ENCODE data around the gene SYT12. TPM values are rescaled to one million over a fixed set of nuclear protein-coding genes. Genes with fewer than 3 reads are reported as not detected.
A peak's percentile ranks its signal among the peaks of the same experiment; 100 is the strongest.

The SYT12 gene
- total and polyA plus RNA-seq, 9 of the 15 experiments (the other 6 are each of a cell fraction or from before 2014, with no cell fraction given) = 0.03 to 0.11 (median 0.03) TPM; not detected in 4

GRCh38 chr11:67071420-67072284, 48.7 kb downstream of the SYT12 start:
- Histone ChIP-seq H3K9ac (ENCODE audit: insufficient read depth in 1 of 2, low read depth in 2 of 2, low read length in 2 of 2) (peak overlapping the region in 1 of 2 experiments; percentile 77; a peak in 1 of 4 replicates), H3K4me2 (ENCODE audit: insufficient read depth, low read length) (no peak overlapping the region), H3K36me3 (ENCODE audit: control insufficient read depth, insufficient read depth, low read length) (no peaks in the 10 kb centered on the region), H3K9me1 (ENCODE audit: control insufficient read depth, insufficient read depth, low read length) (no peaks in the 10 kb centered on the region), H3K27ac (ENCODE audit: extremely low read depth, low read depth, low read length) (no peak overlapping the region), H4K20me1 (replicated peaks; ENCODE audit: control insufficient read depth, insufficient read depth, low read length) (no peaks in the 10 kb centered on the region), H3K27me3 (ENCODE audit: control insufficient read depth in 2 of 2, insufficient read depth in 2 of 2, low read length in 2 of 2) (peaks cover 0 to 11% of the 10 kb centered on the region in 2 experiments; a peak in 2 of 5 replicates), H3K4me1 (replicated peaks in 1 of 2; ENCODE audit: control insufficient read depth in 2 of 2, insufficient read depth in 2 of 2, low read length in 2 of 2) (peaks cover 0 to 16% of the 10 kb centered on the region in 2 experiments; a peak in 3 of 5 replicates), H3K4me3 (no peak overlapping the region), H3K79me2 (ENCODE audit: control insufficient read depth, insufficient read depth, low read length) (no peaks in the 10 kb centered on the region), H3K9me3 (replicated peaks; ENCODE audit: control insufficient read depth, insufficient read depth, low read depth, low read length) (no peaks in the 10 kb centered on the region), H2AFZ (ENCODE audit: low read depth, low read length) (peak overlapping the region; percentile 77)
- ChIA-PET CTCF (ENCODE audit: low intra/inter-chr PET ratio) (interaction anchor here (0.7 to 1.0 kb wide), 2 partner anchors 17 to 686 kb away, joined by 3 read pairs; no protein-coding TSS in a partner anchor), POLR2A (interaction anchor here (0.6 to 0.7 kb wide), 2 partner anchors 12 to 100 kb away, joined by 3 read pairs; no protein-coding TSS in a partner anchor)
- ATAC-seq (peak; percentile 91), FAIRE-seq (peak; percentile 65), DNase-seq (ENCODE audit: extremely low read depth in 1 of 4, low spot score in 3 of 4) (peak; percentile 72 to 90 (median 88))
- BruUV-seq (replicated peaks) = no TSS peak
- in situ Hi-C loops (cut with MboI) (no loop called here), intact Hi-C loops (cut with micrococcal nuclease) (loop anchor here (2.0 kb wide), 1 partner anchor 17 kb away; no protein-coding TSS in a partner anchor)
- 52% methylated on average over 45 of the region's 53 CpGs for WGBS (ENCODE audit: insufficient coverage, low coverage, missing lambda C conversion rate)
- TF ChIP-seq NRF1 (conservative IDR thresholded peaks at IDR 0.05 in 1 of 2, IDR thresholded peaks at IDR 0.05 in 1 of 2) = no peak
- TF ChIP-seq RAD21 (CRISPR knock-in tag; conservative IDR thresholded peaks at IDR 0.05 in 1 of 2, IDR thresholded peaks at IDR 0.05 in 1 of 2) = peak; percentile 23 to 63; a peak in 2 of 4 replicates
- TF ChIP-seq ATF1 (CRISPR knock-in tag; IDR thresholded peaks at IDR 0.05) = no peak
- 0 out of 2 replicates have a peak, but pooled peaks have one; percentile 13 for TF ChIP-seq ATF1 (tag; IDR thresholded peaks at IDR 0.05)
- no peak for TF ChIP-seq ZNF639 (CRISPR knock-in tag; conservative IDR thresholded peaks at IDR 0.05 in 1 of 2, IDR thresholded peaks at IDR 0.05 in 1 of 2)
- TF ChIP-seq MCM5 (IDR thresholded peaks at IDR 0.05; ENCODE audit: low read depth) = no peak
- TF ChIP-seq PURB (CRISPR knock-in tag; IDR thresholded peaks at IDR 0.05; ENCODE audit: low read depth) = no peak
- TF ChIP-seq CBX1 (IDR thresholded peaks at IDR 0.05; ENCODE audit: low read depth) = 0 out of 2 replicates have a peak, but pooled peaks have one; percentile 37
- TF ChIP-seq ZKSCAN8 (CRISPR knock-in tag; IDR thresholded peaks at IDR 0.05) = no peak
- TF ChIP-seq THAP12 (CRISPR knock-in tag; IDR thresholded peaks at IDR 0.05) = no peak
- no peak for TF ChIP-seq MCM7 (IDR thresholded peaks at IDR 0.05)
- TF ChIP-seq CHD4 (IDR thresholded peaks at IDR 0.05; ENCODE audit: insufficient read depth, insufficient replicate concordance, low read depth, low read length, poor library complexity, severe bottlenecking) = peak; percentile 35
- no peak for TF ChIP-seq NFATC3 (IDR thresholded peaks at IDR 0.05)
- no peak for TF ChIP-seq HCFC1 (IDR thresholded peaks at IDR 0.05; ENCODE audit: low read depth, low read length)
- no peak for TF ChIP-seq GTF2E2 (tag; IDR thresholded peaks at IDR 0.05)
- TF ChIP-seq ZNF175 (CRISPR knock-in tag; IDR thresholded peaks at IDR 0.05; ENCODE audit: low read depth) = no peak

Measured in K562 (cell line).